GM23338 (cell line): ENCODE data around the gene CTNNA2. TPM values are rescaled to one million over a fixed set of nuclear protein-coding genes. Genes with fewer than 3 reads are reported as not detected.

Experiments
- ATAC-seq: fragments of 200-7000 bp; cut with Tn5 transposase; 3 replicates; pipeline ENCODE4 v1.9.1; 2020
- DNase-seq: peaks from one replicate; pipeline ENCODE4 v3.0.0-alpha.2; 2015; ENCODE audit warnings: low spot score
- H2AFZ ChIP-seq: fragments of 200-600 bp; sonication (generic); 2 replicates; pipeline ENCODE4 v1.8.0; 2016; ENCODE audit warnings: antibody characterized with exemption, mild to moderate bottlenecking, moderate library complexity
- H3F3A ChIP-seq: fragments of 200-600 bp; sonication (generic); replicated peaks from 2 replicates; pipeline ENCODE4 v1.8.0; 2017; ENCODE audit warnings: antibody characterized with exemption, mixed run types, low read depth
- H3K27ac ChIP-seq: fragments of 200-600 bp; sonication (generic); 2 replicates; pipeline ENCODE4 v1.6.1; 2016; ENCODE audit warnings: low read depth
- H3K27me3 ChIP-seq: fragments of 200-600 bp; sonication (generic); 2 replicates; pipeline ENCODE4 v1.8.0; 2016; ENCODE audit warnings: mild to moderate bottlenecking, mixed run types, moderate library complexity; ENCODE audit not compliant: insufficient read depth
- H3K36me3 ChIP-seq: fragments of 200-600 bp; sonication (generic); 2 replicates; pipeline ENCODE4 v1.8.0; 2016; ENCODE audit warnings: mild to moderate bottlenecking; ENCODE audit not compliant: insufficient read depth
- H3K4me1 ChIP-seq: fragments of 200-600 bp; sonication (generic); 2 replicates; pipeline ENCODE4 v1.8.0; 2016; ENCODE audit warnings: mild to moderate bottlenecking, moderate library complexity; ENCODE audit not compliant: insufficient read depth
- H3K4me2 ChIP-seq: fragments of 200-600 bp; sonication (generic); 2 replicates; pipeline ENCODE4 v1.7.1; 2017; ENCODE audit warnings: mixed run types
- H3K4me3 ChIP-seq: fragments of 200-600 bp; sonication (generic); 2 replicates; pipeline ENCODE4 v1.6.1; 2016; ENCODE audit warnings: mixed run types
- H3K79me2 ChIP-seq: fragments of 200-600 bp; sonication (generic); replicated peaks from 2 replicates; pipeline ENCODE4 v1.8.0; 2017; ENCODE audit warnings: mild to moderate bottlenecking; ENCODE audit not compliant: insufficient read depth
- H3K9me2 ChIP-seq: fragments of 200-600 bp; sonication (generic); 2 replicates; pipeline ENCODE4 v1.8.0; 2017; ENCODE audit not compliant: insufficient read depth
- H4K20me1 ChIP-seq: fragments of 200-600 bp; sonication (generic); replicated peaks from 2 replicates; pipeline ENCODE4 v1.8.0; 2017; ENCODE audit warnings: mild to moderate bottlenecking; ENCODE audit not compliant: insufficient read depth
- H3K27ac Mint-ChIP-seq: 2 replicates; pipeline ENCODE4 v1.8.0; 2020; ENCODE audit warnings: inconsistent platforms, mild to moderate bottlenecking, moderate library complexity, mixed read lengths
- H3K27me3 Mint-ChIP-seq: 3 replicates; pipeline ENCODE4 v1.8.0; 2022; ENCODE audit warnings: low read depth, mild to moderate bottlenecking, moderate library complexity, mixed read lengths, inconsistent platforms; ENCODE audit not compliant: insufficient read depth, poor library complexity
- H3K36me3 Mint-ChIP-seq: 3 replicates; pipeline ENCODE4 v1.8.0; 2021; ENCODE audit warnings: low read depth, mild to moderate bottlenecking, inconsistent platforms, moderate library complexity, mixed read lengths
- H3K4me1 Mint-ChIP-seq: 3 replicates; pipeline ENCODE4 v1.8.0; 2020; ENCODE audit warnings: mild to moderate bottlenecking, inconsistent platforms, mixed read lengths
- H3K4me3 Mint-ChIP-seq: 3 replicates; pipeline ENCODE4 v1.8.0; 2021; ENCODE audit warnings: moderate library complexity, mild to moderate bottlenecking, inconsistent platforms, mixed read lengths
- H3K9me3 Mint-ChIP-seq: 3 replicates; pipeline ENCODE4 v1.8.0; 2020; ENCODE audit warnings: moderate library complexity, mild to moderate bottlenecking, inconsistent platforms, mixed read lengths
- CREB1 ChIP-seq: fragments of 250-450 bp; sonication (Bioruptor Pico); IDR thresholded peaks from 2 replicates; pipeline ENCODE4 v1.5.0; 2020; ENCODE audit warnings: low read depth, mild to moderate bottlenecking, moderate library complexity
- CTCF ChIP-seq, 2 experiments: fragments of 200-600 bp in 1 of 2; sonication (generic) in 1 of 2; conservative IDR thresholded peaks; 2 replicates each; pipeline versions ENCODE4 v1.5.1 to v1.6.1; 2016 to 2017; ENCODE audit warnings: antibody characterized with exemption in 2 of 2, low read depth in 2 of 2, mild to moderate bottlenecking in 2 of 2, moderate library complexity in 1 of 2
- EZH2 ChIP-seq: fragments of 200-600 bp; sonication (generic); IDR thresholded peaks from one replicate; pipeline ENCODE4 v1.8.0; 2017; ENCODE audit warnings: antibody characterized with exemption, mild to moderate bottlenecking, low read depth; ENCODE audit not compliant: unreplicated experiment
- EZH2phosphoT487 ChIP-seq: fragments of 200-600 bp; sonication (generic); IDR thresholded peaks from one replicate; pipeline ENCODE4 v1.8.1; 2018; ENCODE audit warnings: antibody characterized with exemption; ENCODE audit not compliant: unreplicated experiment
- NANOG ChIP-seq: IDR thresholded peaks from 2 replicates; pipeline ENCODE4 v1.6.1; 2016; ENCODE audit warnings: antibody characterized with exemption, borderline replicate concordance
- POLR2AphosphoS5 ChIP-seq: IDR thresholded peaks from 2 replicates; pipeline ENCODE4 v1.6.1; 2016; ENCODE audit warnings: antibody characterized with exemption, low read depth
- ZNF331 ChIP-seq: fragments of 250-450 bp; sonication (Bioruptor Pico); IDR thresholded peaks from 2 replicates; pipeline ENCODE4 v1.5.0; 2020; ENCODE audit warnings: low read depth, mild to moderate bottlenecking, moderate library complexity
- ZNF462 ChIP-seq: fragments of 250-450 bp; sonication (Bioruptor Pico); IDR thresholded peaks from 2 replicates; pipeline ENCODE4 v1.5.0; 2020; ENCODE audit warnings: mild to moderate bottlenecking, moderate library complexity
- polyA plus RNA-seq: library from polyadenylated mRNA; unstranded; fragments of >200 nt; fragmentation: Nextera tagmentation; extraction: Ambion mirVana; gene quantifications from 2 replicates; pipeline ENCODE4 v1.2.1, GENCODE V29; 2016
- total RNA-seq: library from RNA; depleted of rRNA; stranded (reverse); fragments of >200 nt; shearing (Covaris generic); gene quantifications from 2 replicates; pipeline ENCODE4 v1.2.3, GENCODE V29; 2014

The CTNNA2 gene
- total and polyA plus RNA-seq, 2 experiments from 2014 or later: 6.4 to 15.6 TPM

GRCh38 chr2:80531319-80531718 is 1018.5 kb downstream of the CTNNA2 start:
- no peak overlapping the region for H3K4me2 ChIP-seq
- no peaks in the 10 kb centered on the region for H3K27me3 ChIP-seq
- no peaks in the 10 kb centered on the region for H3K4me1 ChIP-seq
- H3K36me3 ChIP-seq: no peaks in the 10 kb centered on the region
- H3K4me3 ChIP-seq: no peak overlapping the region
- Mint-ChIP-seq H3K27ac (no peak overlapping the region), H3K27me3 (no peaks in the 10 kb centered on the region), H3K4me1 (no peaks in the 10 kb centered on the region), H3K9me3 (no peaks in the 10 kb centered on the region), H3K36me3 (no peaks in the 10 kb centered on the region), H3K4me3 (no peak overlapping the region)
- no peaks in the 10 kb centered on the region for H4K20me1 ChIP-seq
- TF ChIP-seq CTCF (conservative IDR thresholded peaks at IDR 0.05; ENCODE audit: low read depth in 2 of 2): peak in 1 of 2 experiments; percentile 41; a peak in 2 of 4 replicates
- no peak for TF ChIP-seq NANOG
- ATAC-seq (no peak), DNase-seq (no peak)
- no peaks in the 10 kb centered on the region for H3F3A ChIP-seq
- no peak overlapping the region for H3K27ac ChIP-seq
- no peak overlapping the region for H2AFZ ChIP-seq
- H3K9me2 ChIP-seq: no peaks in the 10 kb centered on the region
- H3K79me2 ChIP-seq: no peaks in the 10 kb centered on the region

GRCh38 chr2:80545420-80546210 is 1032.8 kb downstream of the CTNNA2 start:
- Histone ChIP-seq H3K4me3 (no peak overlapping the region), H3K4me1 (peaks cover 18% of the 10 kb centered on the region), H3K27me3 (no peaks in the 10 kb centered on the region), H3K4me2 (no peak overlapping the region), H3K79me2 (no peaks in the 10 kb centered on the region), H3F3A (no peaks in the 10 kb centered on the region), H2AFZ (no peak overlapping the region), H3K27ac (no peak overlapping the region), H3K36me3 (no peaks in the 10 kb centered on the region), H3K9me2 (peaks cover 5% of the 10 kb centered on the region; the same call in 1 of the 2 replicates), H4K20me1 (no peaks in the 10 kb centered on the region)
- TF ChIP-seq EZH2phosphoT487: no peak
- TF ChIP-seq POLR2AphosphoS5: no peak
- TF ChIP-seq CREB1 (CRISPR knock-in tag): no peak
- no peak for TF ChIP-seq NANOG
- Mint-ChIP-seq H3K4me1 (peaks cover 25% of the 10 kb centered on the region), H3K9me3 (no peaks in the 10 kb centered on the region), H3K4me3 (no peak overlapping the region), H3K36me3 (no peaks in the 10 kb centered on the region), H3K27ac (no peak overlapping the region), H3K27me3 (no peaks in the 10 kb centered on the region)
- ATAC-seq: no peak
- no peak for DNase-seq

GRCh38 chr2:80546766-80547165 is 1033.9 kb downstream of the CTNNA2 start:
- H3K4me3 ChIP-seq: no peak overlapping the region
- H4K20me1 ChIP-seq: no peaks in the 10 kb centered on the region
- DNase-seq (peak; percentile 34), ATAC-seq (peak; percentile 79)
- no peak overlapping the region for H2AFZ ChIP-seq
- no peaks in the 10 kb centered on the region for H3K27me3 ChIP-seq
- H3K27ac Mint-ChIP-seq: no peak overlapping the region; the same call in 1 of the 2 replicates
- peaks cover 5% of the 10 kb centered on the region; the same call in 1 of the 2 replicates for H3K9me2 ChIP-seq
- H3K36me3 Mint-ChIP-seq: no peaks in the 10 kb centered on the region
- H3F3A ChIP-seq: no peaks in the 10 kb centered on the region
- H3K4me2 ChIP-seq: 0 out of 2 replicates have a peak overlapping the region, but pooled peaks have one; percentile 42
- no peak overlapping the region for H3K4me3 Mint-ChIP-seq
- H3K27ac ChIP-seq: 0 out of 2 replicates have a peak overlapping the region, but pooled peaks have one; percentile 12
- H3K27me3 Mint-ChIP-seq: no peaks in the 10 kb centered on the region
- H3K9me3 Mint-ChIP-seq: no peaks in the 10 kb centered on the region
- H3K36me3 ChIP-seq: no peaks in the 10 kb centered on the region
- no peaks in the 10 kb centered on the region for H3K79me2 ChIP-seq
- peaks cover 18% of the 10 kb centered on the region for H3K4me1 ChIP-seq
- H3K4me1 Mint-ChIP-seq: peaks cover 25% of the 10 kb centered on the region
- TF ChIP-seq EZH2phosphoT487 (no peak), EZH2 (no peak), ZNF462 (CRISPR knock-in tag) (peak; percentile 63; the same call in 1 of the 2 replicates), ZNF331 (CRISPR knock-in tag) (no peak)
